HEK293 (cell line): ENCODE measurements around the gene KRT4.

Experiments used
- CTCF ChIP-seq: fragments of 450-650 bp; formaldehyde crosslinking; IDR thresholded peaks from 2 replicates; pipeline ENCODE4 v1.5.1; 2016; ENCODE audit warnings: missing biosample characterization, missing genetic modification characterization
- SP2 ChIP-seq: fragments of 450-650 bp; formaldehyde crosslinking; IDR thresholded peaks from 2 replicates; pipeline ENCODE4 v1.5.1; 2016; ENCODE audit warnings: missing biosample characterization, missing genetic modification characterization
- TCF7L2 ChIP-seq: IDR thresholded peaks from 2 replicates; pipeline ENCODE4 v1.6.1; 2011; ENCODE audit warnings: low read depth, mild to moderate bottlenecking, inconsistent platforms, low read length, moderate library complexity, borderline replicate concordance
- ZNF146 ChIP-seq: fragments of 450-650 bp; formaldehyde crosslinking; IDR thresholded peaks from 2 replicates; pipeline ENCODE4 v1.5.1; 2016; ENCODE audit warnings: missing biosample characterization, missing genetic modification characterization
- ZNF555 ChIP-seq: fragments of 450-650 bp; formaldehyde crosslinking; conservative IDR thresholded peaks from 2 replicates; pipeline ENCODE4 v1.5.1; 2017; ENCODE audit warnings: missing biosample characterization, mild to moderate bottlenecking, missing genetic modification characterization, inconsistent platforms
- ZNF747 ChIP-seq: fragments of 450-650 bp; formaldehyde crosslinking; IDR thresholded peaks from 2 replicates; pipeline ENCODE4 v1.5.1; 2016; ENCODE audit warnings: missing biosample characterization, missing genetic modification characterization
- ZNF76 ChIP-seq: fragments of 450-650 bp; formaldehyde crosslinking; IDR thresholded peaks from 2 replicates; pipeline ENCODE4; 2016; ENCODE audit warnings: low read depth, missing biosample characterization, missing genetic modification characterization, borderline replicate concordance
- ZSCAN16 ChIP-seq: fragments of 450-650 bp; formaldehyde crosslinking; IDR thresholded peaks from 2 replicates; pipeline ENCODE4 v1.5.1; 2016; ENCODE audit warnings: missing biosample characterization, missing genetic modification characterization
- TF ChIP-seq, protein P1 (sequence below): fragments of 450-650 bp; formaldehyde crosslinking; IDR thresholded peaks from 2 replicates; pipeline ENCODE4 v1.5.1; 2016; ENCODE audit warnings: missing biosample characterization, missing genetic modification characterization
- TF ChIP-seq, protein P2 (sequence below): fragments of 450-650 bp; formaldehyde crosslinking; IDR thresholded peaks from 2 replicates; pipeline ENCODE4 v1.5.1; 2016; ENCODE audit warnings: missing biosample characterization, missing genetic modification characterization

- TF ChIP-seq CTCF (tag by site-specific recombination) = no peak
- TF ChIP-seq, protein P1, sequence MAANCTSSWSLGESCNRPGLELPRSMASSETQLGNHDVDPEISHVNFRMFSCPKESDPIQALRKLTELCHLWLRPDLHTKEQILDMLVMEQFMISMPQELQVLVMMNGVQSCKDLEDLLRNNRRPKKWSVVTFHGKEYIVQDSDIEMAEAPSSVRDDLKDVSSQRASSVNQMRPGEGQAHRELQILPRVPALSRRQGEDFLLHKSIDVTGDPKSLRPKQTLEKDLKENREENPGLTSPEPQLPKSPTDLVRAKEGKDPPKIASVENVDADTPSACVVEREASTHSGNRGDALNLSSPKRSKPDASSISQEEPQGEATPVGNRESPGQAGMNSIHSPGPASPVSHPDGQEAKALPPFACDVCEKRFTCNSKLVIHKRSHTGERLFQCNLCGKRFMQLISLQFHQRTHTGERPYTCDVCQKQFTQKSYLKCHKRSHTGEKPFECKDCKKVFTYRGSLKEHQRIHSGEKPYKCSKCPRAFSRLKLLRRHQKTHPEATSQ (tag by site-specific recombination) = no peak
- no peak for TF ChIP-seq ZNF555 (tag by site-specific recombination)
- TF ChIP-seq SP2 (tag by site-specific recombination) = no peak
- no peak for TF ChIP-seq TCF7L2
- TF ChIP-seq ZNF747 (tag by site-specific recombination) = no peak
- no peak for TF ChIP-seq ZSCAN16 (tag by site-specific recombination)
- no peak for TF ChIP-seq ZNF76 (tag by site-specific recombination)
- TF ChIP-seq, protein P2, sequence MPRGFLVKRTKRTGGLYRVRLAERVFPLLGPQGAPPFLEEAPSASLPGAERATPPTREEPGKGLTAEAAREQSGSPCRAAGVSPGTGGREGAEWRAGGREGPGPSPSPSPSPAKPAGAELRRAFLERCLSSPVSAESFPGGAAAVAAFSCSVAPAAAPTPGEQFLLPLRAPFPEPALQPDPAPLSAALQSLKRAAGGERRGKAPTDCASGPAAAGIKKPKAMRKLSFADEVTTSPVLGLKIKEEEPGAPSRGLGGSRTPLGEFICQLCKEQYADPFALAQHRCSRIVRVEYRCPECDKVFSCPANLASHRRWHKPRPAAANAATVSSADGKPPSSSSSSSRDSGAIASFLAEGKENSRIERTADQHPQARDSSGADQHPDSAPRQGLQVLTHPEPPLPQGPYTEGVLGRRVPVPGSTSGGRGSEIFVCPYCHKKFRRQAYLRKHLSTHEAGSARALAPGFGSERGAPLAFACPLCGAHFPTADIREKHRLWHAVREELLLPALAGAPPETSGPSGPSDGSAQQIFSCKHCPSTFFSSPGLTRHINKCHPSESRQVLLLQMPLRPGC (tag by site-specific recombination) = no peak
- TF ChIP-seq ZNF146 (tag by site-specific recombination) = no peak
These were observed 52.1 kb downstream of the KRT4 start for GRCh38 chr12:52761802-52762201.
